ENCODE results near the gene TMEM200C. TPM values are rescaled to one million over a fixed set of nuclear protein-coding genes. Genes with fewer than 3 reads are reported as not detected.

The TMEM200C gene
- total RNA-seq, 2 experiments from 2014 or later: not detected

DNA sequence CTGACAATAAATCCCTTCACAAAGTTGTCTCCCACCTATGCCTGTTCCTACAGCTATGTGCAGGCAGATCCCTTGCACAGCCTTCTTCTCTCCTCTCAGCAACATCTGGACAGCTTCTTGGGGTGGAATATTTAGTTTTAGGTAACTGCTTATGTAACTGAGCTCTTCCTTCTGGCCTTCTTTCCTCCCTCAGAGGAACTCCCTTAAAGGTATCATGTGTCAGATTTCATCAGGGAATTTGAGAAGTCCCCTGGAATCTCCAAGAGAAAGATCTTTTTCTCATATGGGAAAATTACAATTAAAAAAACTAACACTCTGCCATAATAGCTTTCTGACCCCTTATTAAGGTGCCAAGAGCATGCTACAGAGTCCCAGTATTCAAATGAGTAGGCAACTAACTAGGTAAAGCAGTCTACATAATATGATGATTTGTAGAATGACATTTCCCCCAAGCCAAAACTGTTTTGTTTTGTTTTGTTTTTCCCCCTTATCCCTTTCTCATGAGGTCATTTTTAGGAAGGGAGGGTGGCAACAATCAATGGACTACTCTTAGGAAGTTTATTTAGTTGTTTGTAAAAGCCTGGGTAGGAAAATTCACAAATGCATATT, 2.4 kb downstream of the TMEM200C start:
- Histone ChIP-seq H3K4me1 (ENCODE audit: insufficient read depth, low read length, poor library complexity, severe bottlenecking) (no peaks in the 10 kb centered on the region), H3K4me3 (ENCODE audit: low read depth, low read length, poor library complexity, severe bottlenecking) (no peak overlapping the region), H4K20me1 (ENCODE audit: insufficient read depth, low read length) (no peaks in the 10 kb centered on the region), H3K9me2 (ENCODE audit: insufficient read depth, low read length) (no peaks in the 10 kb centered on the region), H3K79me2 (ENCODE audit: insufficient read depth, low read depth, low read length) (no peaks in the 10 kb centered on the region), H3K27ac (ENCODE audit: low read depth, low read length, poor library complexity, severe bottlenecking) (no peak overlapping the region), H3K4me2 (ENCODE audit: low read length) (no peak overlapping the region), H2AFZ (ENCODE audit: low read length) (no peak overlapping the region), H3K9me3 (ENCODE audit: low read length) (no peaks in the 10 kb centered on the region), H3K36me3 (ENCODE audit: insufficient read depth, low read length) (no peaks in the 10 kb centered on the region)
- POLR2A ChIA-PET: no interaction called here
- TF ChIP-seq, protein P1, sequence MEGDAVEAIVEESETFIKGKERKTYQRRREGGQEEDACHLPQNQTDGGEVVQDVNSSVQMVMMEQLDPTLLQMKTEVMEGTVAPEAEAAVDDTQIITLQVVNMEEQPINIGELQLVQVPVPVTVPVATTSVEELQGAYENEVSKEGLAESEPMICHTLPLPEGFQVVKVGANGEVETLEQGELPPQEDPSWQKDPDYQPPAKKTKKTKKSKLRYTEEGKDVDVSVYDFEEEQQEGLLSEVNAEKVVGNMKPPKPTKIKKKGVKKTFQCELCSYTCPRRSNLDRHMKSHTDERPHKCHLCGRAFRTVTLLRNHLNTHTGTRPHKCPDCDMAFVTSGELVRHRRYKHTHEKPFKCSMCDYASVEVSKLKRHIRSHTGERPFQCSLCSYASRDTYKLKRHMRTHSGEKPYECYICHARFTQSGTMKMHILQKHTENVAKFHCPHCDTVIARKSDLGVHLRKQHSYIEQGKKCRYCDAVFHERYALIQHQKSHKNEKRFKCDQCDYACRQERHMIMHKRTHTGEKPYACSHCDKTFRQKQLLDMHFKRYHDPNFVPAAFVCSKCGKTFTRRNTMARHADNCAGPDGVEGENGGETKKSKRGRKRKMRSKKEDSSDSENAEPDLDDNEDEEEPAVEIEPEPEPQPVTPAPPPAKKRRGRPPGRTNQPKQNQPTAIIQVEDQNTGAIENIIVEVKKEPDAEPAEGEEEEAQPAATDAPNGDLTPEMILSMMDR (conservative IDR thresholded peaks at IDR 0.05; ENCODE audit: low read length): no peak
- no peak for TF ChIP-seq EZH2phosphoT487 (IDR thresholded peaks at IDR 0.05; ENCODE audit: borderline replicate concordance, low read depth, low read length)
- CTCF ChIA-PET (ENCODE audit: unreplicated experiment): no interaction called here
- intact Hi-C loops (cut with micrococcal nuclease; ENCODE audit: unreplicated experiment): no loop called here
- DNase-seq (ENCODE audit: low spot score): no peak
- BruUV-seq (replicated peaks): no TSS peak

DNA sequence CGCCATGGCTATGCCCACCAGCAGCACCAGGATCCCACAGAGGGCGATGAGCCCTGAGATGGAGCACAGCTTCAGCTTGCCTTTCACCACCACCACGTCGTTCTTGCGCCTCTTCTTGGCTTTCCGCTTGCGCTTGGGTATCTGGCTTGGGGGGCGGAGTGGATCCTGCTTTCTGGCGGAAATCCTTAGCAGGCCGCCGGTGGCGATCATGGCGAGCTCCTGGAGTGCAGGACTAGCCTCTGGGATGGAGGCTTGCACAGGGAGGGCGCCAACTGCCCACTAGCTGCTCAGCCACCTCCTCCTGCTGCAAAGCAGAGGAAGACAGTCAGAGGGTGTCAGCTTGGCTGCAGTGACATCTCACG, 3.5 kb downstream of the TMEM200C start:
- CTCF ChIA-PET (ENCODE audit: unreplicated experiment): no interaction called here
- H3K79me2 ChIP-seq (ENCODE audit: insufficient read depth, low read depth, low read length): no peaks in the 10 kb centered on the region

More for the DNA sequence above, 3.5 kb downstream of the TMEM200C start:
- H3K36me3 ChIP-seq (ENCODE audit: insufficient read depth, low read length): no peaks in the 10 kb centered on the region
- no peak for DNase-seq (ENCODE audit: low spot score)
- BruUV-seq (replicated peaks): no TSS peak
- intact Hi-C loops (cut with micrococcal nuclease; ENCODE audit: unreplicated experiment): no loop called here
- no peaks in the 10 kb centered on the region for H3K9me2 ChIP-seq (ENCODE audit: insufficient read depth, low read length)
- H3K4me1 ChIP-seq (ENCODE audit: insufficient read depth, low read length, poor library complexity, severe bottlenecking): no peaks in the 10 kb centered on the region
- TF ChIP-seq, protein P1 (conservative IDR thresholded peaks at IDR 0.05; ENCODE audit: low read length): no peak
- TF ChIP-seq EZH2phosphoT487 (IDR thresholded peaks at IDR 0.05; ENCODE audit: borderline replicate concordance, low read depth, low read length): no peak
- no peak overlapping the region for H3K4me2 ChIP-seq (ENCODE audit: low read length)
- no peak overlapping the region for H3K27ac ChIP-seq (ENCODE audit: low read depth, low read length, poor library complexity, severe bottlenecking)
- H2AFZ ChIP-seq (ENCODE audit: low read length): no peak overlapping the region
- POLR2A ChIA-PET: no interaction called here
- no peaks in the 10 kb centered on the region for H3K9me3 ChIP-seq (ENCODE audit: low read length)
- no peaks in the 10 kb centered on the region for H4K20me1 ChIP-seq (ENCODE audit: insufficient read depth, low read length)
- H3K4me3 ChIP-seq (ENCODE audit: low read depth, low read length, poor library complexity, severe bottlenecking): no peak overlapping the region

Measured in OCI-LY7 (cell line).